Endothelial cell of umbilical vein (primary cell): ENCODE measurements around the gene SCARF2. TPM values are rescaled to one million over a fixed set of nuclear protein-coding genes. Genes with fewer than 3 reads are reported as not detected.
"Not testable (repeated sequence)": the region's sequence is repeated elsewhere in the genome, so short reads cannot be mapped to it uniquely, and the experiment has no call there.

ENCODE experiments used
- BruUV-seq: library from RNA; stranded (reverse); fragments of 400-500 nt; replicated peaks from 2 replicates; lab custom pipeline; 2021; lab: Mats Ljungman, UMichigan
- CTCF ChIA-PET: fragments of 300-600, 350-600 bp; sonication (Branson Sonifier 250); formaldehyde crosslinking; loops from one replicate; lab custom pipeline; 2021; ENCODE audit warnings: antibody characterized with exemption, inconsistent platforms; lab: Charles Lee
- POLR2A ChIA-PET: fragments of 300-600, 350-600 bp; sonication (Branson Sonifier 250); formaldehyde crosslinking; loops from one replicate; lab custom pipeline; 2021; ENCODE audit warnings: antibody characterized with exemption, inconsistent platforms; lab: Charles Lee
- DNase-seq: peaks from one replicate; pipeline ENCODE4 v3.0.0-alpha.2; 2011; ENCODE audit warnings: low read depth, low spot score
- FAIRE-seq: peaks from 2 replicates; lab custom pipeline; 2011; peaks lifted over from hg19 to GRCh38; lab: Jason Lieb, UNC
- H2AFZ ChIP-seq: 2 replicates; pipeline ENCODE4 v1.6.0; 2012; ENCODE audit warnings: low read depth, low read length, control low read depth, inconsistent platforms
- H3K27ac ChIP-seq: 2 replicates; pipeline ENCODE4 v1.5.1; 2011; ENCODE audit warnings: low read depth, mild to moderate bottlenecking, control low read depth, low read length, moderate library complexity; ENCODE audit not compliant: insufficient read depth
- H3K27me3 ChIP-seq, 2 experiments: 2 replicates each; pipeline versions ENCODE4 v1.6.0 to v1.6.1; 2011; ENCODE audit warnings: low read length in 2 of 2, mixed read lengths in 1 of 2; ENCODE audit not compliant: control insufficient read depth in 2 of 2, insufficient read depth in 2 of 2
- H3K36me3 ChIP-seq, 2 experiments: 2 replicates in 1 of 2; 3 replicates in 1 of 2; pipeline ENCODE4 v1.5.1; 2011; ENCODE audit warnings: low read length in 2 of 2, mild to moderate bottlenecking in 1 of 2, moderate library complexity in 1 of 2; ENCODE audit not compliant: control insufficient read depth in 2 of 2, insufficient read depth in 2 of 2; ENCODE audit errors: extremely low read depth in 1 of 2
- H3K4me1 ChIP-seq: 3 replicates; pipeline ENCODE4 v1.5.1; 2011; ENCODE audit warnings: mild to moderate bottlenecking, low read length; ENCODE audit not compliant: control insufficient read depth, insufficient read depth; ENCODE audit errors: extremely low read depth
- H3K4me2 ChIP-seq: 2 replicates; pipeline ENCODE4 v1.6.1; 2011; ENCODE audit warnings: low read length, control low read depth, mixed read lengths; ENCODE audit not compliant: insufficient read depth
- H3K4me3 ChIP-seq, 3 experiments: fragments of 200-600 bp in 1 of 3; sonication (generic), shearing (Covaris generic) in 1 of 3; replicated peaks in 1 of 3; 2 replicates each; pipeline ENCODE4 v1.5.1; 2011 to 2016; ENCODE audit warnings: control low read depth in 3 of 3, low read length in 3 of 3, mild to moderate bottlenecking in 2 of 3, inconsistent platforms in 1 of 3, low read depth in 1 of 3, moderate library complexity in 1 of 3; ENCODE audit not compliant: insufficient read depth in 1 of 3
- H3K79me2 ChIP-seq: 2 replicates; pipeline ENCODE4 v1.6.0; 2012; ENCODE audit warnings: low read length, inconsistent platforms; ENCODE audit not compliant: control insufficient read depth, insufficient read depth
- H3K9ac ChIP-seq: replicated peaks from 2 replicates; pipeline ENCODE3; 2011; ENCODE audit warnings: low read length, control low read depth; ENCODE audit not compliant: insufficient read depth; ENCODE audit errors: extremely low read depth
- H3K9me1 ChIP-seq: replicated peaks from 3 replicates; pipeline ENCODE4 v1.6.0; 2011; ENCODE audit warnings: mild to moderate bottlenecking, low read length; ENCODE audit not compliant: control insufficient read depth, insufficient read depth; ENCODE audit errors: extremely low read depth
- H3K9me3 ChIP-seq: replicated peaks from 2 replicates; pipeline ENCODE4 v1.5.1; 2012; ENCODE audit warnings: low read length, inconsistent platforms; ENCODE audit not compliant: control insufficient read depth, insufficient read depth
- H4K20me1 ChIP-seq: replicated peaks from 2 replicates; pipeline ENCODE3; 2011; ENCODE audit warnings: mild to moderate bottlenecking, low read length; ENCODE audit not compliant: control insufficient read depth, insufficient read depth; ENCODE audit errors: extremely low read depth
- CTCF ChIP-seq, 2 donors: IDR thresholded peaks; 1 replicate in 1 of 2; 2 replicates in 1 of 2; pipeline ENCODE4 v1.5.1; 2011; ENCODE audit warnings: low read length in 2 of 2, mild to moderate bottlenecking in 2 of 2, moderate library complexity in 2 of 2, control low read depth in 1 of 2, inconsistent platforms in 1 of 2, low read depth in 1 of 2; ENCODE audit not compliant: insufficient read depth in 1 of 2; ENCODE audit errors: extremely low read depth in 1 of 2
- EZH2 ChIP-seq: IDR thresholded peaks from 2 replicates; pipeline ENCODE4 v1.6.1; 2012; ENCODE audit warnings: borderline replicate concordance, low read depth, mild to moderate bottlenecking, moderate library complexity, low read length, inconsistent platforms; ENCODE audit not compliant: severe bottlenecking
- FOS ChIP-seq: IDR thresholded peaks from 2 replicates; pipeline ENCODE4 v1.6.1; 2011; ENCODE audit warnings: mild to moderate bottlenecking, low read length, moderate library complexity, borderline replicate concordance; ENCODE audit not compliant: insufficient read depth
- GATA2 ChIP-seq: IDR thresholded peaks from 2 replicates; pipeline ENCODE4 v1.7.0; 2011; ENCODE audit warnings: low read depth, mild to moderate bottlenecking, moderate library complexity, mixed read lengths, low read length; ENCODE audit not compliant: insufficient read length, insufficient read depth
- JUN ChIP-seq: IDR thresholded peaks from 2 replicates; pipeline ENCODE4 v1.6.1; 2011; ENCODE audit warnings: borderline replicate concordance, low read depth; ENCODE audit not compliant: insufficient read length, insufficient read depth
- MAX ChIP-seq: IDR thresholded peaks from 2 replicates; pipeline ENCODE4 v1.6.1; 2011; ENCODE audit not compliant: insufficient read depth, insufficient read length
- MYC ChIP-seq: IDR thresholded peaks from one replicate; pipeline ENCODE4 v1.6.1; 2011; ENCODE audit warnings: mild to moderate bottlenecking, low read depth, low read length
- POLR2A ChIP-seq: IDR thresholded peaks from 2 replicates; pipeline ENCODE4 v1.6.1; 2012; ENCODE audit warnings: low read depth, mild to moderate bottlenecking, control low read depth, low read length
- POLR2AphosphoS5 ChIP-seq: IDR thresholded peaks from 2 replicates; pipeline ENCODE4 v1.6.1; 2012; ENCODE audit warnings: low read depth, mild to moderate bottlenecking, control low read depth, low read length, moderate library complexity; ENCODE audit not compliant: insufficient read depth
- dilution Hi-C: fragments of 300-500 bp; cut with MboI; formaldehyde crosslinking; loops from one replicate; pipeline ENCODE4 v1.15.0; 2019; ENCODE audit warnings: low sequenced_read_pairs; ENCODE audit not compliant: extremely low pct_ligation_motif_present
- intact Hi-C: fragments of 100-400 bp; cut with micrococcal nuclease; formaldehyde crosslinking; loops from one replicate; pipeline ENCODE4 v1.10.0; 2022
- polyA plus RNA-seq, 4 experiments: library from polyadenylated mRNA; depleted of rRNA in 3 of 4; stranded (reverse) in 3 of 4; unstranded in 1 of 4; fragments of >200 nt; gene quantifications; 2 replicates each; pipeline versions ENCODE4 v1.2.1 to v1.2.3, GENCODE V29; 2011 to 2012; ENCODE audit warnings: missing spikeins in 1 of 4
- total RNA-seq: library from RNA; stranded (reverse); gene quantifications from 2 replicates; pipeline ENCODE4 v1.2.3, GENCODE V29; 2021

SCARF2 gene
- total and polyA plus RNA-seq, 2 donors (not counting 3 experiments of a cell fraction or from before 2014, with no cell fraction given) = 15.7 to 20.1 TPM

- dilution Hi-C loops = no loop called here
- no peak for FAIRE-seq
Observed at GRCh38 chr22:20451920-20452319, 14.3 kb upstream of the SCARF2 start.

GRCh38 chr22:20451129-20451778 lies 13.6 kb upstream of the SCARF2 start:
- CTCF ChIA-PET = interaction anchor here (1.0 kb wide), 1 partner anchor 33 kb away, joined by 3 read pairs; no protein-coding TSS in a partner anchor
- H3K79me2 ChIP-seq, H3K4me2 ChIP-seq, H3K4me1 ChIP-seq, H3K9me1 ChIP-seq, H3K9me3 ChIP-seq, H3K27ac ChIP-seq, DNase-seq, POLR2A ChIA-PET, intact Hi-C loops, H2AFZ ChIP-seq, FAIRE-seq, H4K20me1 ChIP-seq, H3K27me3 ChIP-seq, H3K4me3 ChIP-seq, BruUV-seq, H3K9ac ChIP-seq, dilution Hi-C loops, H3K36me3 ChIP-seq: not testable (repeated sequence)

More at GRCh38 chr22:20451920-20452319, 14.3 kb upstream of the SCARF2 start:
- intact Hi-C loops = no loop called here
- Histone ChIP-seq H3K9me1 (no peaks in the 10 kb centered on the region), H3K9me3 (no peaks in the 10 kb centered on the region), H3K27ac (no peak overlapping the region), H3K9ac (no peak overlapping the region), H3K36me3 (peaks cover 0 to 2% of the 10 kb centered on the region in 2 experiments), H3K4me2 (no peak overlapping the region), H3K4me3 (no peak overlapping the region), H4K20me1 (no peaks in the 10 kb centered on the region), H3K79me2 (no peaks in the 10 kb centered on the region), H3K27me3 (no peaks in the 10 kb centered on the region), H3K4me1 (no peaks in the 10 kb centered on the region), H2AFZ (no peak overlapping the region)
- no peak for TF ChIP-seq CTCF (IDR thresholded peaks at IDR 0.05; ENCODE audit: extremely low read depth in 1 of 2, insufficient read depth in 1 of 2, low read depth in 1 of 2, low read length in 2 of 2)
- no peak for TF ChIP-seq POLR2A
- TF ChIP-seq JUN = no peak
- no peak for TF ChIP-seq POLR2AphosphoS5
- no peak for TF ChIP-seq EZH2
- no peak for TF ChIP-seq MYC
- no peak for TF ChIP-seq FOS
- no peak for TF ChIP-seq GATA2
- no peak for TF ChIP-seq MAX
- ChIA-PET POLR2A (no interaction called here), CTCF (interaction anchor here (5.8 kb wide), 1 partner anchor 34 kb away, joined by 337 read pairs; no protein-coding TSS in a partner anchor)
- no TSS peak for BruUV-seq
- DNase-seq = no peak
